ENCODE data around the gene TTC28.

DNA sequence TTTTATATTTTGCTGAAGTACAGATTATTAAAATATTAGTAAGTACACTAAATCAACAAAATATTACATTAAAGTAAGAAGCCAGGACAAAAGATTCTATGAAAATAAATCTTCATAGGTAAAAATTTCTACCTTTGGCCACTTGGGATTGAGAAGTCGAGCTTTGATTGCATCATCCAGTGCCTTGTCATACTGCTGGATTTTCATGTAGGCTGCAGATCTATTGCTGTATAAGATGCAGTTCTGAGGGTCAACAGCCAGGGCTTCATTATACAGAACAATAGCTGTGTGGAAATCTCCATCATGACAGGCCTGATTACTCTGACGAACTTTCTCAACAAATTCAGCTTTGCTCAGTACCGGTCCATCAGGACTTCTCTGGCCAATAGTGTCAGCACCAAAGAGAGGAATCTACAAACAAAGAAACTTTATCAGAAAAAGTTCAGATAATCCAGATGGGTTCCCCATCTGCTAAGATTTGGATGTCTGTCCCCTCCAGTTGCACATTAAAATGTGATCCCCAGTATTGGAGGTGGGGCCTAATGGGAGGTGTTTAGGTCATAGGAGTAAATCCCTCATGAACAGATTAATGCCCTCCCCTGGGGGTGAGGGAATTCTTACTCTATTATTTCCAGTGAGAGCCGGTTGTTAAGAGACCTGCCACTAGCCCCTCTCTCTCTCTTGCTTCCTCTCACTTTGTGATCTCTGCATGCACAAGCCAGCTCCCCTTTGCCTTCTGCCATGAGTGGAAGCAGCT lies 50.0 kb downstream of the TTC28 start:
- TF ChIP-seq ZNF274 (IDR thresholded peaks at IDR 0.05; ENCODE audit: low read depth, low read length) (no peak), YY1 (IDR thresholded peaks at IDR 0.05; ENCODE audit: insufficient read depth, insufficient read length) (no peak), SUZ12 (IDR thresholded peaks at IDR 0.05; ENCODE audit: extremely low read depth, insufficient read depth, insufficient read length) (no peak)
